ENCODE data around the gene RBM18.

The RBM18 gene

DNA sequence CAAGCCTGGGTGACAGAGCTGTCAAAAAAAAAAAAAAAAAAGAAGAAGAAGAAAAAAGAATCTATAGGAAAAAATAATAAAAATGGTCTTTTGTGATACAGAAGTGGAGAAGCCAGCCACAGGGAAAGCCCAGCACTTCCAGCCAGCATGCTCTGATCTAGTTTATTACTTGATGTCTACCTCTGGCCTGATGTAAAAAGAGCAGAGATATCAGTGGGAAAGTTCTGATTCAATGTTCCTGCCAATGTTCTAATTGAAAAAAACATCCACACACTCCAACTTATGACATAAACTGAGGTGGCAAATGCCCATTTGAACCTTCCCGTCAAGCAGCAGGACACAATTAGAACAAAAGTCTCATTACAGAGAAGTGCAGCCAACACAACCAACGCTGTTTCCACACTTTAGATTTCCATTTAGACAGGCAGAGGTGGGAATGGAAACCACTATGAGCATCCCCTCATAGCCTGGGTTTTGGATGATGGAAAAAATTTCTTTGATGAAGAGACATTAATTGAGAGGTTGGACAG, 5.7 kb downstream of the RBM18 start:
- DNase-seq (ENCODE audit: low read depth) = no peak

DNA sequence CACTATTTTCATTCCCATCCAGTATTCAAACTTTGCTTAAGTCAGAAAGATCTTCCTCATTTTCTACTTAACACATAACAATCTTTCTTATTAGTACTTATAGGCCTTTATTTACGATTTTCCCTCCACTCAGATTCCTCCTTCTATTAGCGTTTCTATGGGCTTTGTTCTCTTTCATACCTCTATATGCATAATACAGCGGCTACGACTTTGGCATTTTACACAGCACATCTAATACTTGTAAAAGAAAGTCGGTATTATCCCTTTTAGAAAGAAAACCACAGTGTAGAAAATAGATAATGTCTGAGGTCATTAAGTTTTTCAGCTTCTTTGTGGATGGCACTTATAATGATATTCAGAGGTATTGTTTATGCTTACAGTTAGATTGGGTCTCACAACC, 8.4 kb downstream of the RBM18 start:
- DNase-seq (ENCODE audit: low read depth) = no peak

DNA sequence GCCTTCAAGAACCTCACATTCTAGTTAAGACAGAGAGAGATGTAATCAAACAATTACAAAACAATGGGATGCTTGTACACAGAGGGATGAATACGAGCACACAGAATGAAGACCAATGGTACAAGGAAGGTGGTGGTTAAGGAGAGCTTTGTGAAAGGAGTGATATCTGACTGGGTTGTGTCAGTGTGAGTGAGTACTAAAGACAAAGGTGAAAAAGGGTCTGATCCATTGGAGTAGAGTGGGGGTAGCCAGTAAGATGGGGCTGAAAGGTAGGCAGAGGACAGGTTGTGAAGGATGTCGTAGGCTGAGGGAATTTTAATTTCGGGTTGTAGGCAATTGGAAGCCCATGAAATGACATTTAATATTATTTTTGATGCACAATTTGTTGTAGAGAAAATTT, 9.9 kb downstream of the RBM18 start:
- DNase-seq (ENCODE audit: low read depth) = no peak

DNA sequence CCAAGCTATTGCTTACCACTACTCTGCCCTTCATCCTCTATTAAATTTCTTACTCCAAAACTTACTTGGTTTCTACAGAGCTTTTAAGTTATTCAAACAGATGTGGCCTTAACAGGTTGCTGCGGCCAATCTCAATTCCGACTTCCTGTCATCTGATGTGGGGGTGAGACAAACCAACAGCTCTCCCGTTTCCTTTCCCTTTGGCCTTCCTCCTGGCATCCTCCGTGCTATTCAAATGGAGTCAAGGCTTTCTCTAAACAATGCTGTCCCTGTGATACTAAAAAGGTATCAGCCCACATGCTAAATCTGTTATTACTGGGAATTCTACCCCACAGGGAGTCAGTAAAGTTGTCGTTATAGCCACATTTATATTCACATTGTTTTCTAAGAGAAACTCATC, 11.8 kb downstream of the RBM18 start:
- no peak for DNase-seq (ENCODE audit: low read depth)

DNA sequence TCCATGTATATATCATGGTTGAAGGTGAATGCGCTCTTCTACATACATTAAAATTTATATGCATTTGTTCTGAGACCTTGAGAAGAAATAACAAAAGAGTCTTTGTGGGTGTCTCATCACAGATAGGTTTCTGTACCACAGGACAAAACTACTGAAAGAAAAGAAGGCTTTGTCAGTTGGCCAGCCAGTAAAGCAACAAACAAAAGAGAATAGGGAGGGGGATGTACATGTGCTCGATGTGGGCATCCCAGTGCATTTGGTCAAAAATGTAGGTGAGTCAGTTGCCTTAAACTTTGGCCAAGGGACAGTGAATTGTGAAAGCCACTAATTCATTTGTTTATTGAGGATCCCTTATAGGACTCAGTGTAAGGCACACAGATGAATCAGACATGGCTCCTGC, 13.3 kb downstream of the RBM18 start:
- no peak for DNase-seq (ENCODE audit: low read depth)

DNA sequence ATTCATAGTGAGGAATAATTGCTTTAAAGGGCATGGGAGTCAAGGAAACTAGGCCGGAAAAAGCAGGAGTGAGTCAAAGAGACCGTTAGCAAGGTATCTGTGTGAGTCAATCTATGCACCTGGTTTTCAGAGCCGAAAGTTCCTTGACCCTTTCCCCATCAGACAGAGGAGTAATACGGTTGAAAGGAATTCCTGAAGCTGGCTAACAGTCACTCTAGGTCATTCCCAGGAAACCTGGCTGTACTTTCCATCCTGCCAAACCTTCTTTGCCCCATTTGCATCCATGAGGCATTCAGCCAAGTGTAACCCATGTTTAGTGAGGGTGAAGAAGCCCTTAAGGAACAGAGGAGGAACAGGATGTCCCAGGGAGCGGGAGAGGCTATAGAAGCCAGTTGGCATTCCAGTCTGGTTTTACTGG, 16.2 kb downstream of the RBM18 start:
- DNase-seq (ENCODE audit: low read depth) = no peak

DNA sequence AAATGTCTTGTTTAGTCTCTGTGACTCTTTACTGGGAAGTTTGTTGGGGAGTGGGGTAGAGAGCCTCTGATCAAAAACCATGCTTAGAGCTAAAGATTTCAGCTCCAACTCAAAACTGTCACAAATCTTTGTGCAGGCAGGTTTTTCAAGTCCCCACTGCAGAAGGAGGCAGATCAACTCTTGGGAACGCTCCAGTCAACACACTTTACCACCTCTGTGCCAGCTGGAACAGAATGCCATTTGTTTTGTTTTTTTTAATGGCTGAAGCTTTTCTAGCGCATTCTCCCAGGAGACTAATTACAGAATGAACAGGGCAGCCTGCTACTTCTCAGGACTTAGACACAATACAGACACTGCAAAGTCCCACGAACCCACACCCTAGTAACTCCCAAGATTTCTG, 18.0 kb downstream of the RBM18 start:
- no peak for DNase-seq (ENCODE audit: low read depth)

DNA sequence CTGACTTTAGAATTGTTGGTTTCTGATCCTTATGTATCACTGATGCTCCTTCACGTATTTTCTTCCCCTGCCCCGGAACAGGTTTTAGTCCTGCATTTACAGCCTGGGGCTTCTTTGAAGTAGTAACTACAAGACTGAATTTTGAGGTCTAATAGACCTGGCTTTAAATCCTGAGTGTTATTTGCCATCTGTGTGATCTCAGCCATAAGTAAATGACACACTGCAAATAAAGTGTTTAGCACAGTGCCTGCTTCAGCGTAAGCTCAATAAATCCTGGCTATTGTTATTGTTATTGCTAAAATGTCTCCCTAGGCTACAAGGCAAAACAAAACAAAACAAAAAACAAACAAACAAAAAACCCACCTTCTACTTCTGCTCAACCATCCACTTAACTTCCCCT, 20.3 kb downstream of the RBM18 start:
- DNase-seq (ENCODE audit: low read depth) = no peak

DNA sequence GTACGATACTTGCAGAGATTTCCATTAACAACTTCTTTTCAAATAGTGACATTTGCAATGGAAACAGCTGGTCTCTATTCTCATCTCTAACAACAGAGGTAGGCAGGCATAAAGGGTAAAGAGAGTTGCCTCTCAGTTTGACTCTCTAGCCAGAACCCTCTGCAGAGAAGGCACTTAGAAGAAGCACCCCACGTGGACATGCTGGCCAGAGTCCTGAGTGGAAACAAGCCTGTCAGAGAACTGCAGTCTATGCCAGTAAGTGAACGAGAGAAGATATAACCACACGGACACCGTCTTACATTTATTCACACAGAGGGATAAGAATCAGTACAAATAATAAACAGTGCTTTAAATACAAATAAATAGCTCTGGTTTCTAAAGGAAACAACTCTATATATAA, 24.9 kb downstream of the RBM18 start:
- no peak for DNase-seq (ENCODE audit: low read depth)

DNA sequence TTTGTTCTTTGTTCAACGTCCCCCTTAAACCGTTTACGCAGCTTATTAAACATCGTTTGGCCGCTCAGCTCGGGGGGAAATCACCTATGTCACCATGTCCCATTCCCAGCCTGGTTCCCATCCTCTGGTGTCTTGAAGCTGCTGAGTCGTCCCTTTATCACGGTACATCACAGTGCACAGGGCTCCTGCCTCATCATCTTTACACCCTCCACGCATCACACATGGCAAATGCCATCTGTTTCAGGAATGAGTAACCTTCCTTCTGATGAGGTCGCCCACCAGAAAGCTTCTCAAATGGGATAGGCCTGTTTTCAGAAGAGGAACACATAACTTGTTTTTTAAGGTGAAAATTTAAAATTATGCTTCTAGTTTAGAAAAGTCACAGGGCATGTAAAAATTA, 28.0 kb downstream of the RBM18 start:
- DNase-seq (ENCODE audit: low read depth) = no peak

DNA sequence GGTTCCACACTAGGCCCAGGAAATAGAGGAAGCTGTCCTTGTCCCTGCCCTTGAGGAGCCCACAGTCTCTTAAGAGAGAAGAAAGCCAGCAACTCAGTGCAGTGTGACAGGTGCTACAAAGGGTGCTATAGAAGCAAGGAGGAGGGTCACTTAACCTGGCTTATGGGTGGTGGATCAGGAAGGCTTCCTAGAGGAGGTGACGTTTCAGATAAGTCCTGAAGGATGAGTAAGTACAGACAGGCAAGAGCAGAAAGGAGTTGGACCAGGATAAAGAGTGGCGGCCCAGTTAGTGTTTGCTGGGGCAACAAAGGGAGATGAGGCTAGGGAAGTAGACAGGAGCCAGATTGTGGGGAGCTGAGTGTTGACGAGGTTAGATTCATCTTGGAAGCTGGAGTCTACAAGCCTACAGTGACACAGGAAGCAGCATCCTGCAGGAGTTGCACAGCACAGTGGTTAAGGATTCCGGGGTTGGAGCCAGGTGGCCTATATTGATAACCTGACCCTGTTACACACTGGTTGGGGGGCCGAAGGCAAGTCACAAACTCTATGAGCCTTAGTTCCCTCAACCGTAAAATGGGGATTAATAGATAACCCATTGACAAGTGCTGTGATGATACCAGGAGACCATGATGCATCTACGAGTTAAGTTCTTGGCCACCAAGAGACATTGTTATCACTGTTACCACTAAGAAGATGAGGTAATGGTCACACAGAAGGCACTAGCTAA, 30.5 kb downstream of the RBM18 start:
- DNase-seq (ENCODE audit: low read depth) = no peak

DNA sequence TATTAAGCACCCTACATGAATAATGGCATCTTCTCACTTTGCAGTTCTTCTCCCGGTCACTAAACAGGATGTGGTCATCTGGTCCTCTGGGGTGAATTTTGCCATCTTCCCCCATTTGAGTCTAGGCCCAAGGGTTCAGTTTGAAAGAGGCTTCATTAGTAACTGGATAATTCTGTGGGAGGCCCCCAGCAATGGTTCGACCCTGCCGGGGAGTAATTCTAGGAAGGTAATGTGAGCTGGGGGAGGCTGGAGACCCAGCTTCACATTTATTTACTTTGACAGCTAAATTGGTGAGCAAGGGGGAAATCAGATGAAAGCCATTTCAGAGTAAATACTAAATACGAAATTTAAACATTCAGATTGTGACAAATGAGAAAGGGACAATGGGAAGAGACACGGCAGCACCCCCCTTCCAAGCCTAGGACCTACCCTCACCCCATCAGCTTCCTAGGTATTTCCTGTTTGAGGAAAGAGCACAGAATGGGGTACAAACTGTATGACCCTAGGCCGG, 31.8 kb downstream of the RBM18 start:
- no peak for DNase-seq (ENCODE audit: low read depth)

DNA sequence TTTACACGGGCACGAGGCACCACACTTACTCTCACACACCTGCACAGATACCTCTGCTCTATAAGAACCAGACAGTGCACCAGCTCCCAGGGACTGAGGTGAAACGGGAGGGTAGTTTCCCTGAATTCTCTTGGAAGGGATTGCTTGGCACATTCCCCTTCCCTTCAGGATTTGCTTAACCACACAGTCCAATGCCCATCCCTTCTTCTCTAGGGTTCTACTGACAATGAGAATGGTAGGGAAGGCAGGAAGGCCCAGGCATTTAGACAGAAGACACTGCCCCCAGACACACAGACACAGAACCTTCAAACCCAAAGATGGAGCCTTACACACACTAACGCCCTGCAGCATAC, 35.2 kb downstream of the RBM18 start:
- no peak for DNase-seq (ENCODE audit: low read depth)

DNA sequence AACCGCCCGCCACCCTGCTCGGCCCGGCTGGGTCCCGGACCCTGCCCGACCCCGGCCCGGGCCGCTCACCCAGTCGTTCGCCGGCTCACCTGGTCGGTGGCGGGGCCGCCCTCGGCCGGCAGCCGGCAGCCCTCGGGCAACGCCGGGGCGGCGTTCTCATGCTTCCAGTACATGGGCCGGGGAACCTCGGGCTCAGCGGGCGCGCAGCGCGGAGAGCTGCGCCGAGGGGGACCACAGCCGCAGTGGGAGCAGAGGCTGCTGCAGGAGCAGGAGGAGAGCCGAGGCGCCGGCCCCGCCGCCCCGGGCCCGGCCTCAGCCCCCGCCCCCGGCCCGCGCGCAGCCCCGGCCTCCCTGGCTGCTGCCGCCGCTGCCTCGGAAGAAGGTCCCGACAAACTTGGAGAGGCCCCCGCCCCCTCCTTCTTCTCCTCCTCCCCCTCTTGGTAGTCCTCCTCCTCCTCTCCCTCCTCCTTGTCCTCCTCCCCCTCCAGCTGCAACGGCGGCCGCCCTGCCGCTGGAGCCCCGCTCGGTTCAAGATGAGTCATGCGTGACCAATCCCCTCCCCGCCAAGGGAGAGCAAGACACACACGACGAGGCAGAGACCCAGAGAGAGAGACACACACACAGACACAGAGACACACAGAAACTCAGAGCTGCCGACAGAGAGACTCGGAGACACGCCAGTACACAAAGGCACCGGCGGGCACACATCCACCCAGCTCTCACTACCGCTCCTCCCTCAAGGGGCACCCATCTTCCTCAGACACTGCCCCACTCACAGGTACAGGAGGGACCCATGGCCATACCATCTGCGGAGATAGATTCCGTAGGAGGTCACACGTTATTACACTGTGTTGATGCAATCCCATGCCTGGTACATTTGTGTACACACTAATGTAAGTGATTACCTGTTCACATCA, 35.8 kb downstream of the RBM18 start, which contains the start of gene LHX6:
Gene LHX6 (minus strand): TSS at position 390 of the 917 bp plus-strand sequence. CDS start 217 bp downstream, at position 173.
- DNase-seq (ENCODE audit: low read depth) = no peak

DNA sequence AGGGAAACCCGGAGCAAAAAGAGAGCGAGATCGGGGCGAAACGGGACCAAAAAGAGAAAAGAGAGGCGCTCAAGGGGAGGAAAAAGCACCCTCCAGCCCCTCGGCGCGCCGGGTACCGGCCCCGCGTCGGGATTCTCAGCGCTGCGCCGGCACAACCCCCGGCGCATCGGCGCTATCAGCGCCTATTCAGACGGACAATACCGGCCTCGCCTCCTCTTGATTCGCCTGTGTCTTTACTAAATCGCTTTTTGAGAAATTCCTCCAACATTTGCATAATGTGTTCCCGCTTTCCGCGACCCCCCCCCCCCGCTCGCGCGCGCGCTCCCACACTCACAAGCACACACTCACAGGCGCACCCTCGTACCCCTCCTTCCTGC, 36.5 kb downstream of the RBM18 start:
- no peak for DNase-seq (ENCODE audit: low read depth)

DNA sequence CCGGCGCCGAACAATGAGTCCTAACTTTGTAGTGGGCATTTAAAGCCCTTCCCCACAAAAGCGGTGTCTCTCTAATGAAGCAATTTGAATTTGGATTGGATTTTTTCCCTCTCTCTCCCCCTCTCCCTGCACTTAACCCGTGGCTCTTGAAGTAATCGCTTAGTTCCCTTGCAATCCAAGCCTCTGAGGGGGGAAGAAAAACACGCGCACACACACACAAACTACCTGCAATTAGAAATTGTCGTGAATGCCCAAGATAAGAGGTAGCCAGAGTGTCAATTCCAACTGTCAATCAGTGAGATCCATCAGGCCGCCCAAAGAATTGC, 37.1 kb downstream of the RBM18 start:
- DNase-seq (ENCODE audit: low read depth) = no peak

DNA sequence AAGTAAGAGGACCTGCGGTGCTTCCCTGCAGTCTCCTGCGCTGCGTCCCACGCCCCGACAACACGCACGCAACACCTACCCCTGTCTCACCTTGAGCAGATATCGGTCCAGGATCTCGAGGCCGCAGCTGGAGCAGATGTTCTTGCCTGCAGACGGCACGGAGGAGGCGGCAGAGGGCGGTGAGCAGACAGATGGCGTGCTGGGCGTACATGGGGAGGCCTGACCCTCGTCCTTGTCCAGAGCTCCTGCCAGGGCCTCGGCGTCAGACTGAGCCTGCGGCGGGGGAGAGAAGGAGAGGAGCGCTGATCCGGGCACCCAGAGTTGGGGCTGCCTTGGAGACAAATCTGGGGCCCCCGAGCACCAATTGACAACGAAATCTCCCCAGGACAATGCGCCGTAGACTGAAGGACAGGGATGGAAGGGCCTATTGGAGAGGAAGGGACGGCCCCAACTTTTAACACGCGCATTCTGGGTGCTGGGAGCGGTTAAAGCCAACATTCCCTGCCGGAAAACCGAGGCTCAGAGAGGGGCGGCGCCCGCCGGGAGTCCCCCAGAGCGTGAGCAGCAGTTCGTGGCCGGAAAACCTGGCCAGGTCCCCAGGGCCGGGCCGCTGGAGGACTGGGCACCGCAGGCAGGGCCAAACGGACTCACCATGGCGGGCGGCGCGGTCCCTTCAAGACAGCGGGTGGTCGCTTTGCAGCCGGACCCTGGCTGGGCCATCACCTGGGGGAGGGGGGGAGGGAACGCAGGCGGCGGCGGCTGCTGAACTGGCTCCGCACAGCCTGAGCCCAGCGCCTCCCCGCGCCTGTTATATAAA, 37.7 kb downstream of the RBM18 start:
- DNase-seq (ENCODE audit: low read depth) = no peak

DNA sequence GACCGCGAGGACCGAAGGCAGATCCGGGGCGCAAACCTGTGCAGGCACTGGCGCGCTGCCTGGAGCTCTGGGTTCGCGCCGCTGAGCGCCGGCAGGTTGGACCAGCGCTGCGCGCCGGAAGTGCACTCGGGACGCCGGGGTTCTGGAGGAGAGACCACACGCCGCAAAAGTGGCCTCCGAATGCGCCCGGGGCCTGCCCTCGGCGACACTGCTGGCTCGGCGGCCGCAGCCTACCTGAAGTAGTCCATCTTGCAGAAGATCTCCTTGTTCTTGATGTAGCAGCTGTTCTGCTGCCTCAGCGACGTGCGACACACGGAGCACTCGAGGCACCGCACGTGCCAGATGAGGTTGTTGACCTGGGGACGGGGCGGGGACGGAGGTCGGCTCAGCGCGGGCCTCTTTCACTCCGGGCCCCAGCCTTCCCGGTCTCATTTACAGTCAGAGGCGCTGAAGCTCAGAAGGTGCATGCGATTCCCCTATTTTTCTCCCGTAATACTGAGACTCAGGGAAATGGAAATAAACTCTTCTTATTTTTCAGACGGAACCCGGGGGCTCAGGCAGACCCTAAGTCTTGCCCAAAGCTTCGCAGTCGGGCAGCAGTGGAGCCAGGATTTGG, 38.4 kb downstream of the RBM18 start:
- no peak for DNase-seq (ENCODE audit: low read depth)

DNA sequence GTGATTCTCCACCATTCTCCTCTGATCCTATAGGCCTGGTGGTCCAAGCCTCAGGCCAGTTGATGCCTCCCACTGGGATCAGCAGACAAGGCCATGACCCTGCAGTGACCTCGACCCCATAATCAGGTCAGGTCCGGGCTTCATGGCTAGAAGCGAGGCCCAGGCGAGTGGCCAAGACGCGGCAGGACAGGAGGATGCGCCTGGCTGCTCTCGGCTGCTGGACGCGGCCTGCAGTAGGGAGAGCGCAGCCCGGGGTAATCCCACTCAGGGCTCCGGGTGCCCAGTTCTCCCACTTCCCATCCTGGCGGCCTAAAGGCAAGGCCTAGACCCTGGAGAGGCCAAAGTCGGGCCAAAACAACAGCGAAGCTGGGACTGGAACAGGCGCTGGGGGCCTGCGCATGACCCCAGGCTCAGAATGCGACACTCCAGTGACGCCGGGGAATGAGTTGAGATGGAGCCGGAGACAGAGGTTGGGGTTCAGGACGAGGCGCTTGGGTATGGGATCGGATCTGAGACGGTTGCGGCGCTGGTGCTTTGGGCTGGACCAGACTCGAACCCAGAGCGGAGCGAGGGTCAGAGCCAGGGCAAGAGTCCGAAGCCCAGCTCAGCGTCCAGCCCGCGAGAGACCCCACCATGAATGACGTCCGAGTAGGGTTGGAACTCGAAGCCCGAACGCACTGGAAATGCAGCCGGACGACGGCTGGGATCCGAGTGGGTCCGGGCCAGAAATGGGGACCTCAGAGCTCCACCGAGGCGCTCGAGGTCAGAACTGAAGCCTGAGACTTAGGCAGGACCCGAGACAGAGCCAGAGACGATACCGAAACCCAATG, 39.1 kb downstream of the RBM18 start:
- no peak for DNase-seq (ENCODE audit: low read depth)

DNA sequence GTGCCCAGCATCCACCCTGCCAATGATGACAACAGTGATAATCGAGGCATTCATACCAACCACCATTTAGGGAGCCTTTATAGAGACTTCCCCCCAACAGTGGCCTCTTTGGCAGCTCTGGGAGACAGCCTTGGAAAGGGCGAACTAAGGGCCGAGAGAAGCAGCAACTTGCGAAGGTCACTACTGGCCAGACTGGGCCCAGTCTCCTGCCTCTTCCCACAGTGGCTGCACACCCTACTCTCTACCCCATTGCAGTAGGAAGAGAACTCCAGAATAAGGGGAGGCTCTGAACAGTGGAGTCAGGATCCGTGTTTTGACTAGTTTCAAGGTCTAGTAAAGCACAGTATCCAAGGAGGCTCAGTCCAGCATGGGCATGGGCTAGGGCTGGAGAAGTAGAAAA, 41.2 kb downstream of the RBM18 start:
- no peak for DNase-seq (ENCODE audit: low read depth)

DNA sequence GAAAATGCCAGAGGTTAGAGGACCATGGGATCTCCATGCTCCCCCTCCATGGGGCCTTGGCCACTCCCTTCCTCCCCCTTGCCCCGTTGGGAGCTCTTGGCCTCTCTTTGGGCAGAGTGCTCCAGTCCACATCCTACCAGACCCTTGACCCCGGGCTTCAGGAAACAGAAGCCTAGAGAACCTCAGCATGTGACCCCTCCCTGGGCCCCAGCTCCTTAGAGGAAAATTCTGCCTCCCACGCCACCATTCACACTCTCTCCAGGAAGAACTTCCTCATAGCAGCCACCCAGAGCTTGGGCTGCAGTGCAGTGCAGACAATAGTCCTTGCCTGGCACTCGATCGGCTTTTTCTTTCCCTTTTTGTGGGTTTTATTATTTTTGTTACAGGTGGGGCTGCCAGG, 41.8 kb downstream of the RBM18 start:
- no peak for DNase-seq (ENCODE audit: low read depth)
